NOMO-1 (cell line): Measurements from ENCODE around the gene ALPI.

Experiments used
- DNase-seq, 2 experiments: peaks; one replicate each; lab custom pipeline; 2025; ENCODE audit not compliant: unreplicated experiment in 2 of 2; lab: John Stamatoyannopoulos, UW

The ALPI gene

DNA sequence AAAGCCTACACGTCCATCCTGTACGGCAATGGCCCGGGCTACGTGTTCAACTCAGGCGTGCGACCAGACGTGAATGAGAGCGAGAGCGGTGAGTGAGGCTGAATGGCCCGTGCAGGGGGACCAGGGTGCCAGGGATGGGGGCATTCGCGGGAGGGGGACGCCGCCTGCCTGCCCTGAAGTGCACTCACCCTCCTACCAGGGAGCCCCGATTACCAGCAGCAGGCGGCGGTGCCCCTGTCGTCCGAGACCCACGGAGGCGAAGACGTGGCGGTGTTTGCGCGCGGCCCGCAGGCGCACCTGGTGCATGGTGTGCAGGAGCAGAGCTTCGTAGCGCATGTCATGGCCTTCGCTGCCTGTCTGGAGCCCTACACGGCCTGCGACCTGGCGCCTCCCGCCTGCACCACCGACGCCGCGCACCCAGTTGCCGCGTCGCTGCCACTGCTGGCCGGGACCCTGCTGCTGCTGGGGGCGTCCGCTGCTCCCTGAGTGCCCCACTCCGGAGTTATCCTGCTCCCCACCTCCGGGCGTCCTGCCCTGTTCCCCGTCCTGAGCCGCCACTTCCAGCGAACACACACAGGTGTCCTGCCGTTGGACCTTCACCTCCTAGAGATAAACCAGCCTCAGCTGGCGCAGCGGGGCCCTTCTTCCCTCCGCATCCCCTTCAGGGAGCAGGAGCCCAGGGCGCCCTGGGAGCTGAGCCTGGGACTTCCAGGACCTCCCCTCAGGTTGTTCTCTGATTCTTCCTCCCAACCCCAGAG, 2.9 kb downstream of the ALPI start:
- no peak for DNase-seq

DNA sequence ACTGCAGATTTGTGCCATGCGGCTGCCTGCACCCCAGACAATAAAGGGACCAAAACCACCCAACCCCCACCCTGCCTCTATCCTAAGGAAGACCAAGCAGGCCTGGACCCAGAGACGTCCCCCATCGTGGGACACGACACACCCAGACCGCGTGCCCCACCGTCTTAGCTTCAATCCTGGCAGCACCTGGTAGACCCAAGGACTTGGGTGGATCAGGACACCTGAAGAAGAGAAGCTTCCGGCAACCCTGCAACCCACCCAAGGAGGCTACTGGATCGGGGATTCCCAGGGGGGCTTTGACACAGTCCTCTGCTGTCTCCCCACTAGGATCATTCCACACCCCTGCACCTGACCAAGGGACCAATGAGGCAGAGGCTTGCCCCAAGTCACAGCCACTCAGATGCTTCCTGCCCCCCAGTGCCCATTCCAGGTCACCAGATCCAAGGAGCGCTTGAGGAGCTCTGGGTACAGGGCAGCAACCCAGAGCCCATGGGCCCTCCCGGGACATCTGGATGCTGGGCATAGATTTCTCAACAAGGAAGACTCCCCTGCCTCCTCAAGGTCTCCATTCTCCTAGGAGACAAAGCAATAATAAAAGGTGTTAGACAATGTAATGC, 3.6 kb downstream of the ALPI start:
- no peak for DNase-seq

DNA sequence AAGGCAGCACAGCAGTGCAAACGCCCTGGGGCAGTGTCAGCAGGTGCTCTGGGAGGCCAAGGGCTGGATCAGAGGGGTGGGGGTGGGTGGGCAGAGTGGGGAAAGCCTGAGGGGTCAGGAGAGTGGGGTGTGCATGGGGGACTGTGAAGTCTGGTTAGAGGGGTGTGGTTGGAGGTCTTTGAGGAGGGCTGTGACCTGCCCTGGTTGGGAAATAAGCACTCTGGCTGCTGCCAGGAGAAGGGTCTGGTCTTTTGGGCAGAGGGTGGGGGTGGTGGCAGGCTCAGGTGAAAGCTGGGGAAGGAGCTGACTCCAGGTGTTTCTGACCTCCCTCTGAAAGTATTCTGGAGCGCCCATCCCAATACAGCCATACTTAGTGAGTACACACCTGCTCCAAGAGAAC, 4.2 kb downstream of the ALPI start:
- no peak for DNase-seq

DNA sequence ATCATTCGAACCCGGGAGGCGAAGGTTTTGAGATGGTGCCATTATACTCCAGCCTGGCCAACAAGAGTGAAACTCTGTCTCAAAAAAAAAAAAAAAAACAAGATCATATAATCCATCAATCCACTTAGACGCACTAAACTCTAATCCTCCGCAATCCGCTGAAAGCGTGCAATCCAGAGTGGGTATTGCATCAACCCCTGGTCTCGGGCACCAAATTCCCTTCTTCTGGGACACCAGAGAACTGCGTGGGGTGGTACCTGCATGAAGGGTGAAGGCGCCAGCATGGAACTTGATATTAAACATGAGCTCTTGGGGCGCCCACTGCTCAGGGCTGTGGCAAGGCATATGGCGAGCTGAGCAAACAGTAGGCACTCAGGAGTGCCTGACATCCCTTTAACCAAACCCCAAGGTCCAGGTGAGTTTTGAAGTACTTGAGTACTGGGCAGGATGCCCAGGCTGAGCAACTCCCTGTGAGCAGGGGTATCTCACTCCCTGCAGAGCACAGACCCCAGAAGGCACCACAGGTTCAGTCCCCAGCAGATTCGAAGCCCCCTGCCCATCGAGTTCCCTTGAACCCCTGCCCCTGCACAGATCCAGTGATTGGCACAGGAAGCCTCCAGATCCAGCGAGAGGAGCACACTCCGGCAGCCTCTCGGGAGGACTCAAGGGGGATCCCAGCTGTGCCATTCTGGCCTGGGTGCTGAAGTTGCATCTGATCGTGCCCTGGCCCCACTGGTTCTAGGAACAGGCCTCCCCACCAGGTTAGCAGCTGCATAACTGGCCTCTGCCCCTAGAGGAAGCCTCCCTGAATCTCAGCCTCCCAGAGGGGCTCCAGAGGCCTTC, 8.0 kb downstream of the ALPI start:
- no peak for DNase-seq

DNA sequence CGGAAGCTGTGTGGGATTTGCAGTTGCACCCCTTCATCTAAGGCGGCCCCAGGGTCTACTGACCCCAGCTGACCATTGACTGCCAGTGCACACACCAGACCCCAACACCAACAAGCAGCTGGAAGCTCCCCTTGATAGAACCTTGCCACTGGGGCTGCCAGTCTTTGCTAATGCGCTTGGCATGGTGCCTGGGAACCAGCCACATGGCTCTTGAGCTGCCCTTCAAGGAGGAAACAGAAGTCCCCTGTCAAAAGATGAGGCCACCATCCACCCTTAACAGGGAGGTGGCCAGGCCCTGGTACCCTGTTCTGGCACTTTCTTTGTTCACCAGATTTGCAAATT, 8.6 kb downstream of the ALPI start:
- no peak for DNase-seq

DNA sequence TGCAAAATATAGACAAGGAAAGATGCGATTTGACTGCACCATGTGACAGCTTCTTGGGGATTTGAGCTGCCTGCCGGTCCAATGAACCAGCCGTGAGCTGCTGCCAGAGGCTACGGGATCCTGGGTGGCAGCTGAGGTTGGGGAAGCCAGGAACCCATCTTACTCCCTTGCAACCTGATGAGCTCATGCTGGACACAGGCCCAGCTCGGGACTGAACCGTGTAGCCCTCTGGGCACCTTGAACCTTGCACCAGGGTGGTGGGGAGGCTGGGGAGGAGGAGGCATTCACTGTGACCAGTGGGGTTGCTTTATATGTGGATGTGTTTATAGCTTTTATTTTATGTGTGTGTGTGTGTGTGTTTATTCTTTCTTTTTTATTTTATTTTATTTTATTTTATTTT, 9.1 kb downstream of the ALPI start:
- no peak for DNase-seq

DNA sequence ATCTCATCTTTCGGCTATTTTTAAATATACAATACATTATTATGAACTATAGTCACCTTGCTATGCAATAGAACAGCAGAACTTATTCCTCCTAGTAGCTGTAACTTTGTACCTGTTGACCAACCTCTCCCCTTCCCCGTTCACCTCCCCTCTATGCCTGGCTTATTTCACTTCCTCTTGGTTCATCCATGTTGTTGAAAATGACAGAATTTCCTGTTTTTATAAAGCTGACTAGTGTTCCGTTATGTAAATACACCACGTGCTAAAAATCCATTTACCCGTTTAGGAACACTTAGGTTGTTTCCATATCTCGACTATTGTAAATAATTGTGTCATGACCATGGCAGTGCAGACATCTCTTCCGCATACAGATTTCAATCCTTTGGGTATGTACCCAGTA, 10.3 kb downstream of the ALPI start:
- DNase-seq = peak; percentile 12 to 72

DNA sequence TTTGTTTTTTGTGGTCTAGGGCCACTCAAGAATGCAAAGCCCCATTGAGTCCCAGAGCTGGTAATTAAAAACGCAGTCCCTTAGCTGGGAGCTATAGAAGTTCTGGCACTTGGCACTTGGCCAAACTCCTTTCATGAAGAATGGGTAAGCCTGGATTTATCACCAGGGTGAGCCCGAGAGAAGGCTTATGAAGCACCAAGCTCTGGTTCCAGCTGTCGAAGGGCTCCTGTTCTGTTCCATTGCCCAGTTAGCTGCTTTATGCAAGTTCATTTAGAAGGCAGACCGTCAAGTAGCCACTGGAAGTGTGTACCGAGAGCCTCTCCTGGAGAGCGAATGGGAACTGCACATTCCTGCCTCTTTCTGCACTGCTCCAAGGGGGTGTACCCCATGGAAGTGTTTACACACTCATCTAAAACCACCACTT, 17.5 kb downstream of the ALPI start:
- DNase-seq = no peak

DNA sequence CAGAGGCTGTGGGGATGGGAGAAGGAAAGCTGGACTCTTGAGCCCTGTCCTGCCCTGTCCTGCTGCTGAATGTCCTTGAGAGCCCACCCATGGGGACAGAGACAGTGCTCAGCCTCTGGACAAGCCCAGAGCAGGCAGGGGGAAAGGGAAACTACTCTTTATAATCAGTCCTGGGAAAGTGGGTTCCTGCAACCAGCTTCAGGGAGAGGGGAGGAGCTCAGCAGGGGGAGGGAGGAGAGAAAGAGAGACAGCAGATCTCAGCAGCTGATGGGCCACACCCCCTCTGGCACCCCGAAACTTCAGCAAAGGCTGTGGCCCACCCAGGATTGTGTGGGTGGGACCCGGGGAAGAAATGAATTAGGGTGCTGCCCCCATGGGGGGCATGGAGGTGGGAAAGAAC, 20.1 kb downstream of the ALPI start:
- DNase-seq = no peak

DNA sequence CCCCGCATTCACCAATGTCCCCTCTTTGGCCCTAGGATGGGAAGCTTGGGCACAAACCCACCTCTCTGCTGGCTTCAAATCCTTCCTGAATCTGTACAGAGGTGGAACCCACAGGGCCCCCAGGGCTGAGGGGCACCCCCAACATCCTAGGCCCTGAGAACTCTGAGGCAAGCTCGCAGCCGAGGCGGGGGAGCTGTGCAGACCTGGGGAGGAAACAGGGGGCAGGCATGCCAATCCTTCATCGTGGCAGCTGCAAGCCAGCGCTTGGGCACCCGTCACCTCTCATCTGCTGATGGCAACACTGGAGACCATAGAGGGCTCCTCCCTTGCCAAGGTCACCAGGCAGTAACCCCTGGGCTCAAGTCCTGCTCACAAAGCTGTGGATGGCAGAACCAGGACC, 20.8 kb downstream of the ALPI start:
- DNase-seq = no peak

DNA sequence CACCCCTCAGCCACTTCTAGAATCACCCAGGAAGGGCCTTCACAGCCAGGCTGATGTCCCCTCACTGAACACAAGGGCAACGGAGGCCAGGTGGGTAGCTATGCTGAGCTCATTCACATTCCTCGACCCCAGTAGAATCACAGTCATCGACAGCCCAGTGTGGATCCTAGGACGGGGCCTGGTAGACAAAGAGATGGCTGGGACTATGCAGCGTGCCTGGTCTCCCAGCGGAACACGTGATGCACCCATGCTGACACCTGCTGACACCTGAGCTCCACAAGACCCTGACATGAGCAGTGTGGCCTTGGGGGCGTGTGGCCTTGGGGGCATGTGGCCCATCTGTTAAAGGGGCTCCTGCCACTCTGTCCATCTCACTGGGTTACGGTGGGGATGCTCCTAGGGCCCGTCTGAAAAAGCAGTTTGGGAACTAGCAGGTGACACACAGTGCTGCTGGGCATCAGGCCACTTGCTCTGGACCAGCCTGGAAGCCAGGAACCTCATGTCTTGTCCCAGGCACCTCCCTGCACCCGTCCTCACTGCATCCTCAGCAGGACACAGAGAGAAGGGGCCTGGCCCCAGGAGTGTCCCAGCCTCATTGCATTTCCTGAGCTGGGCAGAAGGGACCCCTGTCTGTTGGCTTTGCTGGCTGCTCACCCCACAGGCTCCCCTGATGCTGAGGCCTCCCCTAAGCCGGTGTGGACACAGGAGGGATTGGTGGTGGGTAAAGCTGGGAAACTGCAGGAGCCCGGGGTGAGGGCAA, 22.0 kb downstream of the ALPI start:
- DNase-seq = no peak

DNA sequence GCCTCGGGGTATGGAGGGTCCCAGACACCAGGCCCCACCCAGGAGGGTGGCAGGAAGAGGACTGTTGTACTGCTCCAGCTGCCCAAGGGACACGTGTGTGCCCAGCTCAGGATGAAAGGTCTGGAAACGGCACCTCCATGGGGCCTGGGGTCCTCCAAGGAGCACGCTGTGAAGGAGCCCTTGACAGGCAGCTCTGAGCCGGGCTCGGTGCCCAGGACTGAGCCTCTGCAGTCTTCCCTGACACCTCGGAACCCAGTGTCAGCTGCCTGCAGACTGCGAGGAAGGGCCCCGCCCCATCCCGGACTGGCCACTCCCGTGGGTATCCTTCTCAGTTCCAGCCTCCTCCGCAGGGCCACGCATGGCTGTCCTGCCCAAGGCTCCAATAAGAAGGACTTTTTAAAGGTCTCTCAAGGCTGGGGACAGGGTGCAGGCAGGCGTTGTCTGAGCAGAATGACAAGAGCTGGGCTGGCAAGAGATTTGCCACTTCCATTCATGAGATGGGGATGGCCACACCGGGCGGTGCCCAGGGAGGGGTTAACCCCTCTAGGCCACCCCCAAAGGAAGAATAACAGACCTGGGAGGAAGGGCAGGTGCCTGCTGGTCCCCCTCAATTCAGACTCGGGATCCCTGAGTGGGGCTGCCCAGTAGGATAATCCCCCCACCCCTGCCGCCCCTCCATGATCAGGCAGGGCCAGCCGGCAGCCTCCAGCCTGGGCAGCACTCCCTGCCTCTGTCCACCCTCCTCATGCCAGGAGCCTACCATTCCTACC, 22.8 kb downstream of the ALPI start:
- no peak for DNase-seq

DNA sequence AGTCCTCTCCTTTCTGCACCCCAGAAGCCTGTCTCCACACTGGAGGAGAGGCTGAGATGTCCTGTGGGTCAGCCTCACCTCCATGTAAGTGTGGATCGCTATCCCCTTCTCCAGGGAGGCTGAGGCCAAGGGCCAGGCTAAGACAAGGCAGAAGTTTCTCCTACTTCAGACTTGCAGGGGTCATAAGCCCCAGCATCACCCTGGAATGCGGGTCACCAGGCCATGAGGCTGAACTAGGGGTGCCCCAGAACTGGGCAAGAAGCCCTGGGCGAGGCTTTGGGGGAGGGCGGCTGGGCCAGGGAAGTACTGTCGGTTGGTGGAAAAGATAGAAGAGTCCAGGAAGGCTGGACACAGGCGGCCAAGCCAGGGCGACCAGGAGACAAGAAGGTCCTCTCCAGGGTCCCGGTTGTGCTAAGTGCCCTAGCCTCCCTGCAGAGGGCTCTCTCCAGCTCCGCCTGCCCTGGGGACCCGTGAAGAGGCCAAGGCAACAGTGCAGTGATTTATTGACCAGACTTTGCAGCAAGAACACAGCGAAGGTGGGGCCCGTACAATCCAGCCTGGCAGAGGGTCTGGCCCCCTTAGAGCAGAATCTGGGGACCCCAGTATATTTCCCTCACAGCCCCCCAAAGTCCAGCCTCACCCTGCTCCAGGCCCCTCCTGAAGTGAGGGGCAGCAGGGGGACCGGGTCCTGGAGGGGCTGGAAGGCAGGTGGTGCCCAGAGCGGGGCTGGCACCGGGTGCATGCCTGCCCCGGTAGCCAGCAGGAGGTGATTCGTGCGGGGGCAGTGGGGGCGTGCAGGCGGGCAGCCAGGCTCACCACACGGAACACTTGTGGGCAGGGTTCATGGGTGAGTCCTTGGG, 23.6 kb downstream of the ALPI start:
- no peak for DNase-seq

DNA sequence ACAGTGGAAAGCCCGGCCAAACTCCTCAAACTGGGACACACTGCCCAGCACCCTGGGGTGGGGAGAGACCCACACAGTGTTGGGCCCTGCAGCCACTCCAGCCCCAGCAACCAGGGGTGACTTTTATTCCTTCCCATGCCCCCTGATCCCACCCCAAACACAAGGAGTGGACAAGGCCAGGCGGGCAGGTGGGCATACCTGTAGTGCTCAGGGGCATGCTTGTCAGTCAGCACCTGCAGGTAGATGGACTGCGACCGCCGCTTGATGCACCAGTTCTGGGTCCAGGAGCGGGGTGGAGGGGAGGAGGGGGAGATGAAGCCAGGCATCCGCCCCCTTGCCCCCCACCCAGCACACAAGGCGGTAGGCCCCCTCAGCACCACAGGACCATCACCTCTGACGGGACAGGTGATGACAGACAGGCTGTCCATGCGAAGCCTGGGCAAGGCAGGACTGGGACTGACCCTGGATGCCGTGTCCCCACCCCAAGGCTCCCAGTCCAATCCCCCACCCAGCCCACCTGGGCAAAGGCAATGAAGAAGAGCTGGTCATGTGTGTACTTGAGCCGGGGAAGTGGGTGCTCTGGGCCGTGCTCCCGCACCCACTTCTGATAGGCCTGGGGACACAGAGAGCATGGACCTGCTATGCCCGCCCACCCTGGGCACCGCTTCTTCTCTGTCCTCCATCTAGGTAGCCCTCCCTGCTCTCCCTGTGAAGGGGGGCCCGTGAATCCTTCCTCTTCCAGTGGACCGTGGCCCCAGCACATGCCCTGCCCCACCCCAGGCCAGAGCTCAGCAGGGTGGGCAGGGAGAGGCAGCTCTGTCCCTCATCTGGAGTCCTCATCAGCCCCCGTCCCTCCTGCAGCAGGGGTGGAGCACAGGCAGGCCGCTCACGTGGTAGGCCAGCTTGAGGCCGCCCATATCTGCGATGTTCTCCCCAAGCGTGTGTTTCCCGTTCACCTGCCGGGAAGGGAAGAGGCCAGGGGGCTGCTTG, 24.5 kb downstream of the ALPI start:
- DNase-seq = no peak

DNA sequence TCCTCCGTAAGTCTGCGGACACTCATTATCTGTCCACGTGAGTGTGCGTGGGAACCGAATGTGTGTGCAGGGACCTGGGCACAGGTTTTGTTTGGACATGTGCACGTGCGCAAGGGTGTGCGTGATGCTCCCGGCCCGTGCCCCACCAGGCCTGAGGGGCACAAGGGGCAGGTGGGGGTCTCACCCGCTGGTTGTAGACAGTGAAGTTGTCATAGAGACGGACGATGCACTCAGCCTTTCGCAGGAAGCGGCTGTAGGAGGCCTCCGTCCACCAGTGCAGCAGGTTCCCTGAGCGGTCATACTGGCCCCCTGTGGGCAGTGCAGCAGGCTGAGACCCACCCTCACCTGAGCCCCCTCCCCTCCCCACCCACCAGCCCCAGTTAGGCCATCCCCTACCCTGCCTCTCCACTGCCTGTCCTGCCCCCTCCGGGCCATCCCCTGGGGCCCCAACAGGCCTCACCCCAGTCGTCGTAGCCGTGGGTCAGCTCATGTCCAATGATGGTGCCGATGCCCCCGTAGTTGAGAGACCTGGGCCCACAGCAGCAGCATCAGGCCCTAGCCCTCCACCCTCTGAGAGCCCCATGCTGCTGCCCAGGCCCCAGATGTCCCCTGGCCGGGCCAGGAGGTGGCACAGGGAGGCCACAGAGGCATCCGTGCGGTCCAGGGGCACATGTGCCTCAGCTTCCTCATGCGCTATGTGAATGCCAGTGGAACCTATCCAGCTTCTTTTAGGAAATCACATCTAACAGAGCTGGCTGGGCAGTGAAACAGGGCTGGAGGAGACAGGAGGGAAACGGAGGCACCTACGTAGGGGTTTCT, 25.6 kb downstream of the ALPI start:
- no peak for DNase-seq

DNA sequence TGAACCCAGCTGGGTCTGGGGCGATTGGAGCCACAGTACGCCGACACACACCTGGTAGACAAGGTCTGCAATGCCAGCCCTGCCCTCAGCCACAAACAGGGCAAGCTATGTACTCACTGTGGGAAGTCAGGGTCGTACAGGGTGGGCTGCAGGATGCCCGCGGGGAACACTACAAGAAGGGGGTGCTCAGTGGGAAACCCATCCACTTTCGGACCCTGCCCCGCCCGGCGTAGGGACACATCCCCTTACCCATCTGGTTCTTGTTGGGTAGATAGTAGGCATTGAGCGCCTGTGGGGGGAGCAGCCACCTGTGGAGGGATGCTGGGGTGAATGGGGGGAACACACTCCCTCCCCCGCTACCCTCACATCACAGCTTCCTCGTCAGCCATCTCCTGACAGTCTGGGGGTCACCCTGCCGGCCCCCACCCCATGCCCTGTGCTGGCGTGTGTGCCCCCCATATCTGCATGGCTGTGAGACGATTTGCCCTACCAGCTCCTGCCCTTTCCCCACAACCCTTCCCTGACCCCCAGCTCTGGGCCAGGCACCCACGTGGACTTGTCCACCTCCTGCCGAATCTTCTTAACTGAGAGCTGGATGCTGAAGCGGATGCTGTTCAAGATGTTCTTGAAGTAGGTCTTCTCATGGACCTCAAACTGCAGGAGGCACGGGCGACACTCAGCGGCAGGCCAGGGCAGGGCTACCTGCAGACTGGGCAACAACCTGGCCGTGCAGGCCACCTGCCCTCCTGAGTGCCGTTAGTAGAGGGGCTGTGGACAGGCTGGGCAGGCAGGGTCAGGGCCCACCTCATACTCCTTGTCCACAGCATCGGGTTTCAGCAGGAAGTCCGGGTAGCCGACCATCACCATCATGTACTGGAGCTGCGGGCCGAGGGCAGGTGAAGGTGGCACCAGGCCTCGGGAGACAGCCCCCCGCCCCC, 26.6 kb downstream of the ALPI start:
- DNase-seq = no peak
